ENCODE measurements around the gene SMARCA4.

DNA sequence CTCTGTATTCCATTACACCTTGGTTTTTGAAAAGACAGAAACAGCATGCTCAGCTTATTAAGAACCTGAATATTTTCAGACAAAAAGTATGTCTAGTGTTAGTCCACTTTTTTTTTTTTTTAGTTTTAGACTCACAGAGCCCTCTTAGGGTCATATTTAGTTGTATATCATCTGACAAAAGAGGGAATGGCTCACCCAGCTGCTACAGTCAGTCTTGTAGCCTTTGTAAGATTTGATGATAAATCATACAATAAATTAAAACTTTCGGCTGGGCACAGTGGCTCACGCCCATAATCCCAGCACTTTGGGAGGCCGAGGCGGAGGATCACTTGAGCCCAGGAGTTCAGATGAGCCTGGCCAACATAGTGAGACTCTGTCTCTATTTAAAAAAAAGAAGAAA lies 84.7 kb downstream of the SMARCA4 start:
- TF ChIP-seq POLR2A (IDR thresholded peaks at IDR 0.05; ENCODE audit: low read depth, low read length) (no peak), TAF1 (IDR thresholded peaks at IDR 0.05; ENCODE audit: borderline replicate concordance, low read depth, low read length) (no peak)
